ENCODE data around the gene RSPH10B2. TPM values are rescaled to one million over a fixed set of nuclear protein-coding genes. Genes with fewer than 3 reads are reported as not detected.

Gene RSPH10B2
- not detected in 2 replicates for total RNA-seq

DNA sequence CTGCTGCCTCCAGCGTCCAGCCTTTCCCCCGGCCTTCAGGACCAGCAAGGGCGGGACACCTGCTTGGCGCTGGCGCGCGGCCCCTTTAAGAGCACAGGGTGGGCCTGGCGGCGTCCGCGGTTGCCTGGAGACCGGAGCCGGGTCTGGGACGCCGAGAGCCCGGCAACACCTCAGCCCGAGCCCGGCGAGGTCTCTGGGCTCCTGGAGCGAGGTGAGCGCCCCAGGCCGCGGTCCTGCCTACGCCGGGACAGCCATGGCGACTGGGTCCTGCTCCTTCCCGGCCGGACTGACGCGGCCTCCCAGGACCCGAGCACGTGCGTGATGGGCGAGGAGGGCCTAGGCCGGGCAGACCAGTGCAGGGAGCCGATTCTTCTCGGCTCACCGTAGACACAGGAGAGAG, at the start of gene RSPH10B2:
Gene RSPH10B2, plus strand, starts transcription at position 140 of the 400 bp plus-strand sequence. CDS start 3,575 bp downstream, outside the sequence.

GRCh38 chr7:6706666-6707407, 47.1 kb upstream of the RSPH10B2 start, which contains the start of gene ZNF12:
ZNF12 (minus strand) TSS chr7:6706947; CDS start chr7:6705173, 1,774 bp downstream.

GRCh38 chr7:6826151-6826550, 72.2 kb downstream of the RSPH10B2 start, which contains the start of gene CCZ1B:
CCZ1B (minus strand) TSS chr7:6826275; CDS start chr7:6826197, 78 bp downstream.

Other genes with a start within 250 kb of the RSPH10B2 start
- 0.15 and 0.17 TPM in 2 replicates for gene GRID2IP, start 202.6 kb upstream of the RSPH10B2 start, total RNA-seq
- 45.7 and 52.0 TPM in 2 replicates for gene ZDHHC4, start 176.6 kb upstream of the RSPH10B2 start, total RNA-seq
- 19.7 and 23.3 TPM in 2 replicates for gene INTS15, start 164.1 kb upstream of the RSPH10B2 start, total RNA-seq
- 4.0 and 4.8 TPM in 2 replicates for gene ZNF853, start 138.5 kb upstream of the RSPH10B2 start, total RNA-seq
- 6.4 and 7.6 TPM in 2 replicates for gene ZNF316, start 116.8 kb upstream of the RSPH10B2 start, total RNA-seq
- gene ZNF12, start 47.2 kb upstream of the RSPH10B2 start, total RNA-seq = 6.2 TPM in 2 replicates
- gene CCZ1B, start 72.2 kb downstream of the RSPH10B2 start, total RNA-seq = 16.8 and 23.2 TPM in 2 replicates

Measured in bronchus fibroblast of lung (primary cell).